COLO668 (cell line): ENCODE data around the gene CCDC17.

Experiments
- DNase-seq: peaks from one replicate; lab custom pipeline; 2025; ENCODE audit not compliant: unreplicated experiment; lab: John Stamatoyannopoulos, UW

Gene CCDC17

DNA sequence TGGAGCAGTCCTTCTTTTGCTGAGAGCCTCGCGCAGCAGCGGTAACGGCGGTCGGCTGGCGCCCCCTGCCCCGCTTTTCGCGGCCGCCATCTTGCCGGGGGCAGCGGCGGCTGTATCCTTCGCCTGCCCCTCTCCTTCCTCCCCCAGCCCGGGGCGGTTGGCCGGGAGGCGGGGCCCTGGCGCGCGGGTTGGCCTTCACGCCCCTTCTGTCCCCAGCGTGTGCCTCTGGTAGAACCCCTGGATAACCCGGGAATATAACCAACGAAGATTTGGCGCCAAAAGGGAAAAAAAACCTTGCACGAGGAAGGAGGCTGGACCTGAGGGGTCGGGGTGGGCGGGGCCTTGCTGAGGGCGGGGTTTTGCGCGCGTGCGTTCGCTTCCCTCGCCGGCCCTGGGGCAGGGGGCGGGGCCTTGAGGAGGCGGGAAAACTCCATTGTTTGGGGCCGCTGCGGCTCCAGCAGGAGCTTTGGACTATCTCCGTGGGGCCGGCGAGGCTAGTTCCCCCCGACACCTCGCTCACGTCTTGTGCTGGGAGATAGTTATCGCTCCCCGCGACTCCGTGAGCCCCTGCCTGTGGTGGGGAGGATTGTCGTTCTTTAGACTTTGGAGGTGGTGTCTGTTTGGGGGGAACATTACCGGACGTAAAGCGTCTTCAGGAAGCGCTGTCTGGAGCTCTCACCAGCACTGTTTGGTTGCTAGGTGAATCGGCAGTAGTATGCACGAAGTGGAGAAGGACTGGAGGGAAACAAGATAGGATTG is 39.3 kb downstream of the CCDC17 start:
- peak; percentile 99 for DNase-seq

DNA sequence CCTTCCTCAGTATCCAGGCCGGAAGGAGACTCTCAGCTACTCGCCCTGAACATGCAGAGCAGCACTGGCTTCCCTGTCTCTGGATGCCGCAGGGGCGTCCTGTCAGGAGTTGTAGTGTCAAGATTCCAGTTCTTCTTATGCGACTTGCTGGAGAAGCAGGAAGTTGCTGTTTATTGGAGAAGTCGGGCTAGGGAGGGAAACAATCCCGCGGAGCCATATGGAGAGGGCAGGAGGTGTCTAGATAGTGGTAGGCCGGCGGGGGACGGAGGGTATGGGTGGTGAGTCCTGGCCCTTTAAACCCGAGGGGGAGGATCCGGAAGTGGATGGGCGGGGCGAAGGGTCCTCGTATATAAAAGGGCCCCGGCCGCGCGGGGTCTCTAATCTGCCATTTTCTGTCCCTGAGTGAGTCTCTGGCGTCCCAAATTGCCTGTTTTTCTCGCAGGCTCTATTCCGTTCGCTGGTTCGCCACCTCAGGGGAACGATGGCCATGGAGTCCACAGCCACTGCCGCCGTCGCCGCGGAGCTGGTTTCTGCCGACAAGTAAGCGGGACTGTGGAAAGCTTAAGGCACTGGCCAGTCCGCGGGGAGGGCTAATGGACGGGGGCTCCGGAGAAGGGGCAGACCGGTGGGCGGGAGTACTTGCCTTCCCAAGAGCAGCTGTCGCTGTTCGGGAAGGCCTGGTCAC is 40.0 kb downstream of the CCDC17 start, which contains the start of gene NASP:
TSS of gene NASP (plus strand) at position 376 of the 685 bp plus-strand sequence. CDS start at position 482, 106 bp downstream.
- DNase-seq = peak; percentile 94

DNA sequence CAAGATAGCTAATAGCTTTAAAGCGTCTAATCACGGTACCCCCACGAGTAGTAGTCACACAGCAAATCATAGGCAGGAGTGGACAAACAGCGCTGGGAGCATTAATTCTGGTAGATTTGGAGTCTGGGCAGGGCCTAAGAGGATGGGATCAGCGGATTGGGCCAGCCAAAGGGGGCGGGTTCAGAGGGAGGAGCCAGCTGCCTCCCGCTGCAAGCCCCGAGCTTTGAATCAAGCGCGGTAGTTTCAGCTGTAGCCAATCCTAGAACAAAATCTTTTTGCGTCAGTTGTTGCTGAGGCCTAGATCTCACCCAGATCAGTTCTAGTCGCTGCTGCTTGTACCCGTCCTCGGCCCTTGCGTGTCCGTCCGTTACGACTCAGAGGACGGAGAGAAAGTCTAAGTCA is 40.6 kb downstream of the CCDC17 start:
- peak; percentile 98 for DNase-seq

DNA sequence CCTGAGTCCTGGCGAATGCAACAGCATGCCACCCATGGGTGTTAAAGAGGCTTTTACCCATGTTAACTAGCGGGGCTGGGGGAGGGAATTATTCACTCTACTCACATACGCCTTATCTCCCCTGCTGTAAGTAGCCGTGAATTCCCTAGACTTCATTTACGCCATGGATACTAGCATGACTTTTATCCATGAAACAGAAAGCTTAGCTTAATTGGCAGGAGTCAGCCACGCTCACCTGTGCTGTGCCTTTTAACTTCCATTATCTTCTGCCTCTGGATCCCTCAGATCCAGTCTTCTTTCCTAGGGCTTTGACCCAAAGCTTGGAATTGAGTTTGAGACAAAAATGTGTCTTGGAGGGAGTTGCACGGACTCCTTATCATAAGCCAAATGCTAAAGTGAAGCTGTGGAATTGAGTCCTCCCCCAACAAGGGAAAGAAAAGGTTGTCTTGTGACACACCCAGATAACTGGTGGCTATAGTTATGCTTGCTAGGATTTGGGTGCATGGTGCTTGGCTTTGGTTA is 49.7 kb downstream of the CCDC17 start:
- DNase-seq = no peak

DNA sequence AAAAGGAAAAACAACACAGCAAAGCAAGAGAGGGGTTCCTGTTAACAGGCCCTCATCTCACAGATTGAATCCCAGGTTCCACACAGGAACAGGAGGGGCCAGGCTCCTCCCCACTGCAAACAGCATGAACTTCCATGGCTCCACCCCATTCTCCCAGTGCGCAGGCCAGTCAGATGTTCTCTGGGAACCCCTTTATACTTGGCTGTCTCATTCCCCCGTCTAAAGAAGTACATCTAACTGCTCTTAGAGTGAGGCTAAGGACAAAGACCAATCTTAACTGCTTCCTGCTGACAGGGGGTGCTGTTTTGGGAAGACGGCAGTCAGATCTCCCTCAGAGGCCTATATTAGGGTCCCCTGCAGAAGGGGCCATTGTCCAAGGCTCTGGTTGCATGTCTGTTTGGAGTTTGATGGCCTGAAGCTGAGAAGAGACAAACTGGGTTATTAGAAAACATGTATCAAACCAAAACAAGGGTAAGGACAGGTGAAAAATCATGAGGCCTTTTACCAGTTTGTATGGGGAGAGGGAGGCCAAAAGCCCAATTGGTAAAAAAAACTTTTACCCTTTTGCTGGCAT is 50.5 kb downstream of the CCDC17 start:
- DNase-seq = no peak

GRCh38 chr1:45570631-45571030 is 53.2 kb downstream of the CCDC17 start:
- no peak for DNase-seq
